GM18907 (cell line): Measurements from ENCODE around the gene CBX3.
"Not testable (repeated sequence)": the region's sequence is repeated elsewhere in the genome, so short reads cannot be mapped to it uniquely, and the experiment has no call there.

ENCODE experiments used
- ATAC-seq: cut with Tn5 transposase; IDR thresholded peaks from one replicate; pipeline ENCODE4 v1.9.1; 2021; ENCODE audit warnings: mild to moderate bottlenecking, moderate library complexity; ENCODE audit not compliant: unreplicated experiment

The CBX3 gene

DNA sequence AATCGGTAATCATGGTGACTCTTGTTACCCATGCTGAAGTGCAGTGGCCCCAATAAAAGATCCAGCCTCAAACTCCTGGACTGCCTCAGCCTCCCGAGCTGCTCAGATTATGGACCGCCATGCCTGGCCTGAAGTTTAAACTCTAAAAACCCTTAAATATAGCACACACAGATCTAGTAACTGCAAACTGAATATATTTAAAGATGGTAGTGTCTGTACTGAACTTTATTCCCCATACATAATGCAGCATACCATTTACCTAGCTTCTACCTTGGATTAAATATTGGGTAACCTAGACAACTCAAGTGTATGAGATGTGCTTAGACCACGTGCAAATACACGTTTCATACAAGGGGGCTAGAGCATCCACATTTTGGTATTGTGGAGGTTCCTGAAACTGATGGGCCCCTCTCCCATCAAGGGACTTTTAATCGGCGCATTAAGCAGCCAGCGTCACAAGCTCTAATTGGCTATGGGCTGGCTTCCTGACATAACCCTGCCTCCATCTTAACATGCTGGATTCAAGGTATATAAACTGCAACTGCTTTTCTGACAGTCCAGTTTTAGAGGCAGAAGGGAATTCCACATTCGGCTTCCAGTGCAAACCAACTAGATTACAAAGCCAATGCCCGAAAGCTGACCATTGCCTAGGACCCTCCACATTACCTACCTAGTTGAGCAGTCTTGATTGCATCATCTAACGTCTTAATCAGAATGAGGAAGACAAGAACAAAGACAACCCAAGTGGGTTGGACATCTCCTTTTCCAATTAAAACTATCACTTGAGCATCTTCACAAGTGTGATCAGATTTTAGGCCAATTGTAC is 14.0 kb upstream of the CBX3 start:
- no peak for ATAC-seq

DNA sequence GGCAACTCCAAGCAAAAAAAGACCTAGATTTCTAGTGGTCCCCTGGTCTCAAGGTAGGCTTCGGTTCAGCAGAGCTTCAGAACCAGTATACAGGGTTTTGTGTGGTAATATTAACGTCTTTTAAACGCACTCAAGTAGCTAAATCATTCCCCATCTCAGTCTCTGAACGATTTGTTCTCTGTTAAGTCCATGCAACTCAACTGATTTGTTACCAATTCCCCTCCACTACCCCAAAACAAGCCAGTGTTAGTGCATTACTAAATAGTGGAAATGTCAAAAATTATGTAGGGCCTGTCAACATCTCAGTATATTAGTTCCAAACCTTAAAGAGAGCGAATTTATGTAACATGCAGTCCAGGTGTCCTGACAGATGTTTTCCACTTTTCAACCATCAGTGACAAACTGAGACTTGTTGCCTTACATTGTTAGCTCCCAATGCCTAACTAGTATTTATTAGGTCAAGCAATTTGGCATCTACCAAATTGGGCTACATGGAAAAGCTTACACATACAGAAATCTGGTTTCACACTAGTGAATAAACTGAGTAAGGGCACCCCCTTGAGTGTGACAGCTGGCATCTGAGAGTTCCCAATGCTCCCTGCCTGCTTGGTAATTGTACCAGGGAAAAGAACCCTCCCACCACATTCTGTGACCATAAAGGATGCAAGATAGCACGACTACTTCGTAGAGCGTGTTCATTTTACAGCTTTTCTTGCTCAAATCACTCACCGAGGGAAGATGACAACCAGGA is 13.2 kb upstream of the CBX3 start:
- no peak for ATAC-seq

DNA sequence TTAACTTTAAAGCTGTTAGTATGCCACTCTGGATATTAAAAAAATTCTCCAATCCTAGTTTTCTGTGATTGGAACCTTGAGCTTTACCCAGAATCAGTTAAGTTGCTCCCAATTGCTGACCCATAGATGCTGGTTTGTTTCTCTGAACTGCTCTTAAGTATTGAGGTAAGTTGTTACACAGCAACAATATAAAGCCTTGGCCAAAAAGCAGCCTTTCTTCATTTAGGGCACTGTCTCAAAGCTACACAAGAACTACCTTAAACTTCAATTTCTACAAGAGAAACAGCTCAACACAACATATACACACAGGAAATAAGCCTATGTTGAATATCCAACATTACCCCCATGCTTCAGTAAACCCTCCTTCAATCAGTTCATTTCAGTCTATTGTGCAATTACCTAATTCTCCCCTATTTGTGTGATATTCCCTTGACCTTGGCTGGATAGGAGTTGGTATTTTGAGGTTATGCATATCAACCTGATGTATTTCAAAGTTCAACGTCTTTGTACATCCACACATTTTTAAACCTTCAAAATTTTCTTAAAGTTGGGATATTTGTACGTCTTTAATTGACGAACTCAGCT is 12.5 kb upstream of the CBX3 start:
- ATAC-seq: no peak

- no peak for ATAC-seq
Observed at GRCh38 chr7:26189697-26190096, 11.8 kb upstream of the CBX3 start.

DNA sequence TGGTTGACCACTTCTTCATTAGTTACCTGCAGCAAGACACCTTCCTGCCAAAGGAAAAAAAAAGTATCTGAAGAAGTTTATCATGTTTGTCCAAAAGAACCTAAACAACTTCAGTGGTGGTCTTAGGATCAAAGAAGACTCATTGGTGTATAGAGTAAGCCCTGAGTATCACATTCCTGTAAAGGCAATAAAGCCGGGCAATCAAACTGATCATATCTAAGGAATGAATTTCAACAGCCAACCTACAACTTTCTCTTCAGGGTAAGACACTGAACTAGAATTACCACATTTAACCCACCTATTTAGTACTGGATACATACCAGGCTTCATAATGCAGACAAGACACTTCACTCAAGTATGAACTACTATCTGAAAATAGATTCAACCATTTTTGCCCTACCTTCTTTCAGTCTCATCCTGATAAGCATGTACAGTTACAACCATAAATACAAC is 11.1 kb upstream of the CBX3 start:
- ATAC-seq: no peak

DNA sequence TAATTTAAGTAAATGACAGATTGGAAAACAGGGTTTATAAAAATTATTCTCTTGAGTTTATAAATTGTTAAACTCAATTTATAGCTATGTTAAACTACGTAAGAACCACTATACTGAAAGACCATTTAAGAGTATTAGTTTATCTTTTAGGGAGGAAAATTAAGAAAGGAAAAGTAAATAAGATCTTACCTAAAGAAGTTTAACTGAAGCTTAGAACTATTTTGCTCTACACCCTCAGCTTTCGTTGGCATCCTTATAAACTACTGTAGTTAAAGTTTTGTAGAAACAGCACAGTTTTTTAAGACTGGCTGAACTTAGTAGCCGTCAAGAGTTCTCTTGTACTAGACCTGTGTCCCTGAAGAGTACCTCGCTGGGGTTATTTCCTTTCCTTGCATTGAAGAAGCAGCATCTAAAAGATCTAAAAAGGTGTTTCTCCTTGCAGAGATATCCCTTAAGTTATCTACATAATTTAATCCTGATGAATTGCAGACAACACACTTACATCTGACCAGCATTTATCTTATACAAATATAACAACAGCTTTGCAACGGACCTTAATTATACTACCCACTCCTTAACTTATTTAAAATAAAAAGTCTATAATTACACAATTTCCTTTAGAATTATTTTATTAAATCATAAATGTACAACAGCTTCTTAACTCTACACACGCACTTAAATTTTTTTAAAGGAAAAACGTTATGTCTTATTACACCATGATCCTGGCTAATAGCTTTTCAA is 10.1 kb upstream of the CBX3 start:
- no peak for ATAC-seq

DNA sequence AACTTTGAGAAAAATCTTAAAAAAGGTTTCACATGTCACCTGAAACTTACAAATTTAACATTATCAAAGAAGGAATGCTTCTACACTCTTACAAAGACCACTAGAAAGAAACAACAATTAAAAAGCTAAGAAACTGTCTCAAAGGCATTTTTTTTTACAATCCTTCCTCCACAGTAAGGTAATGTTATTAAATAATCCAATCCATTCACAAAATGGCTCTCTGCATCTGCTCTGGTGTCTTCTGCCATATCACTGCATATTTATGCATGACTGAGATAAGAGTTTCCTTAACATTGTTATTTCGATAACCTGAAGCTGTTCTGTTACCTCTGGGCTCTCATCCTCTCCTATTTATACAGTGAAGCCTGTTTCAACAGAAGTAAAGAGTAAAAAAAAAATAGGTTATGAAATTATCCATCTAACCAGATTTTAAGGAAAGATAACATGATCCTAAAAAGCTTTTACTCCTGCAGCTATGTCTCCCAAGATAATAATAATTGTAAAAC is 9.5 kb upstream of the CBX3 start:
- no peak for ATAC-seq

DNA sequence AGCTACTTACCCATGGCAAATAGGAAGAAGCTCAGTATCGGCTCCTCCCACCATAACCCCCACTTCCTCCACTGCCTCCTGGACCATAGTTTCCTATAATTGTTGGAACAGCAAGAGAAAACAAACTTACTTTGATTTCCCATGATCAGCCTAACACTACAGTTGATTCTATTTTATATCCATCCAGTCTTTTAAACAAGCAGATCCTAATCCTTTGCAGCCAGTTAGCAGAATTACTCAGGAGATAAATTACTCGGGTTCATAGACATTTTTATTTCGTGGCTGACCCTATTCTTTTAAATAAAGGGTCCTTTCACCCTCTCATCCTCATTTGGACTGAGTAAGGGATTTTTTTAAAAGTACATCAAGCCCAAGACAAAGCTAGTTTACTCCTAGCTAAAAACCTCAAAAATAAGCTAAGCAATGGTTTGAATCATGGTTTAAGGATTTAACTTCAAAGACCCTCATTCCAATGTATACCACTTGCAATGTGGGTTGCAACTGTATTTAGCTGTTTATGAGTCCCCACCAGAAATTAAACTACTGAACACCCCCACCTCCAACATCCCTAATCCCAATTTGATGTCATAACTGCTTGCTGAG is 9.0 kb upstream of the CBX3 start:
- ATAC-seq: no peak

DNA sequence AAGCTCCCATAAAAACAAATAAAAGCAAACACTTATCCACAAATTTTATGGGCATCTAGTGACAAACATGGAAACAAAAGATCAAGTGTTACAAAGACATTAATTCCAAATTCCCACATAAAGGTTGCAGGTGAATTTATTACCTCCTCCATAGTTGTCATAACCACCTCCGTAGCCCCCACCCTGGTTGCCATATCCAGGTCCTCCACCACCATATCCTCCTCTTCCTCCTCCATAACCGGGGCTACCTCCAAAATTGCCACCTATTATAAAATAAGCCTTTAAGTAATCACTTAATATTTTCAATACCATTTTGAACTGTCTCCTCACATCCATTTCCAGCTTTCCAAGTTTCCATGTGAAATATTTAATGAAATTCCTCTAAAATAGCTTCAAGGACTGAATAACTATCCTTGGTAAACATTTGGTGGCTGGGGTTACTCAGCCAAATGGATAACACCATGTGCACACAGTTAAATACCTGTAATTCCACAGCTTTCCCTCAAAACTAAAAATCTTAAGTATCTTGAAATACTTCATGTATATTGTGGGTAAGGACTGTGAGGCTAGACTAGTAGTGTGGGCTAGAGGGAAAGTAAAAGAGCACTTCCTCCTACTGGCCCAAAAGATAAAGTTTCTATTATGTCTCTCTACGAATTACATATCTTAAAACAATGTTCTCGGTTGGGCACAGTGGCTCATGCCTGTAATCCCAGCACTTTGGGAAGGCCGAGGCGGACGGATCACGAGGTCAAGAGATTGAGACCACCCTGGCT is 7.9 kb upstream of the CBX3 start:
- ATAC-seq: no peak

GRCh38 chr7:26194764-26195163 is 6.8 kb upstream of the CBX3 start:
- not testable (repeated sequence) for ATAC-seq

- no peak for ATAC-seq
Observed at GRCh38 chr7:26195182-26195581, 6.4 kb upstream of the CBX3 start.

DNA sequence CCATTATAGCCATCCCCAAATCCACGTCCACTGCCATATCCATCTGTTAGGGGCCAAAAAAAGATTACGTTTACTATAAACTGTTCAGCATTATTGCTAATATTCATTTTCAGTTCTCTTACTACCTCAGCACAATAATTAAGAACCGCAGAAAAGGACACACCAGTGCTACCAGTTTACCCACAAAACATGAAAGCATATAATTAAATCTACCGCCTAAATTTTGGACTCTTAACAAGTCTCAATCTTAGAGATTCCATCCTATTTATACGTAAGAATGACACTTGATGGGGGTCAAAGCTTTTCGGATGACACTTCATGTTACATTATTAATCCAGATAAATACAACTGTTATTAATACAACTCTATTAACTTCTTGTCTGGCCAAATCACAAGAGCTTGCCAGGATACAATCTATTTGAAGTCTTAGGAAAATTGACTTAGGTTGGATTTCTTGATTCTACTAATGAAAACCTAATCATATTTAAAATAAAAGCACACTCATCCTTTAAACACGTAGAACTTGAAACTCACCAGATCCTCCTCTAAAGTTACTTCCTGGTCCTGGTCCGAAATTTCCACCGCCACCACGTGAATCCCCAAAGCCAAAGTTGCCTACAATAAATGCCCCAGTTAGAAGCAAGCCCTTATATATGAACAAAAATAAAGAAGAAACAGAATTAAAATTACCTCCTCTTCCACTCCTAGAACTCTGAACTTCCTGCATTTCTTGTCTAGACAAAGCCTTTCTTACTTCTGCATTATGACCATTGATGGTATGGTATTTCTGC is 5.5 kb upstream of the CBX3 start:
- no peak for ATAC-seq

GRCh38 chr7:26197153-26198115 is 4.1 kb upstream of the CBX3 start:
- no peak for ATAC-seq

DNA sequence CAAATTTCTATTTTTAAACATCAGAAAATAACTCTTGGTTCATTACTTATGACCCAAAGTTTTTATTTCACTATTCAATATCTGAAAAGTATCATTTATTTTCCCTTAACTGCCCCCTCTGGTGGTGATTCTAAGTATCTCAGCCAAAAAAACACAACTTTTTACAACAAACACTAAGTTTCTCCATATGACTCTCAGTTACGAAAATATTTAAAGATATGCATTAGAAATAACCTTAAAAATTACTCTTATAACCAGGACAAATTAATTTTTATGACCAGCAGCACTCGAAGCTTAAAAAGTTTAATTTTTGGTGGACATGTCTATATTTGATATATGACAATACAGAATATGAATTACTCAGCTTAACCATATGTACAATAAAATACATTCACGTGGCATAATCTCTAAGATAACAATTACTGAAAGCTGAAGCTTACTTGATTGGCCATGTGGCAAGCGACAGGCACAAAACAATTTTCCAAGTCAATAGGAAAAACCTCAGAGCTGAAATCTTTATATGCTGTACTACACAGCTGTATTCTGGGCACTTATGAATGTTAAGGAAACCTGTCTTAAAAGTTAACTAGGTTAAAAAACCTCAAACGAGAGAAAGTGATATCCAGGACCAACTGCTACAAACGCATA is 3.3 kb upstream of the CBX3 start:
- no peak for ATAC-seq

GRCh38 chr7:26198781-26199169 is 2.8 kb upstream of the CBX3 start:
- no peak for ATAC-seq

- ATAC-seq: no peak
Observed at GRCh38 chr7:26199301-26200037, 2.1 kb upstream of the CBX3 start.

GRCh38 chr7:26200038-26200443 is 1.5 kb upstream of the CBX3 start:
- peak; percentile 24 for ATAC-seq
